SK-N-SH (cell line): ENCODE results near the gene MAP3K5. TPM values are rescaled to one million over a fixed set of nuclear protein-coding genes. Genes with fewer than 3 reads are reported as not detected.

Experiments
- CTCF ChIA-PET: fragments of 300-600, 350-600 bp; formaldehyde crosslinking; extraction: SDS; loops from one replicate; lab custom pipeline; 2021; lab: Yijun Ruan, JAX
- POLR2A ChIA-PET: fragments of 350-600 bp; sonication (Branson Sonifier 250); formaldehyde crosslinking; extraction: SDS; loops from one replicate; lab custom pipeline; 2020; ENCODE audit warnings: antibody characterized with exemption, inconsistent platforms; lab: Yijun Ruan, JAX
- DNase-seq: peaks from one replicate; pipeline ENCODE4 v3.0.0; 2012
- H2AFZ ChIP-seq: fragments of 200-600 bp; sonication (generic); 2 replicates; pipeline ENCODE4 v1.8.1; 2016; ENCODE audit warnings: antibody characterized with exemption, mild to moderate bottlenecking, low read depth
- H3F3A ChIP-seq: fragments of 200-600 bp; sonication (generic); replicated peaks from 2 replicates; pipeline ENCODE3; 2016; ENCODE audit warnings: antibody characterized with exemption, mild to moderate bottlenecking; ENCODE audit not compliant: insufficient read depth
- H3K27ac ChIP-seq, 2 experiments: fragments of 200-500 bp in 1 of 2; fragments of 200-600 bp in 1 of 2; sonication (Bioruptor generic) in 1 of 2; sonication (generic), shearing (Covaris generic) in 1 of 2; 2 replicates each; pipeline versions ENCODE4 v1.5.1 to v1.6.1; 2014 to 2016; ENCODE audit warnings: low read depth in 2 of 2, inconsistent platforms in 1 of 2, low read length in 1 of 2, mild to moderate bottlenecking in 1 of 2, mixed read lengths in 1 of 2
- H3K27me3 ChIP-seq: fragments of 200-600 bp; sonication (generic), shearing (Covaris generic); 2 replicates; pipeline ENCODE4 v1.6.1; 2016; ENCODE audit warnings: mixed run types; ENCODE audit not compliant: insufficient read depth
- H3K36me3 ChIP-seq, 2 experiments: fragments of 200-500 bp in 1 of 2; fragments of 200-600 bp in 1 of 2; sonication (Bioruptor generic) in 1 of 2; sonication (generic) in 1 of 2; replicated peaks in 1 of 2; 2 replicates each; pipeline versions ENCODE3 to v1.5.1; 2014 to 2016; ENCODE audit warnings: low read length in 1 of 2, mild to moderate bottlenecking in 1 of 2; ENCODE audit not compliant: insufficient read depth in 2 of 2, control insufficient read depth in 1 of 2
- H3K4me1 ChIP-seq, 2 experiments: fragments of 200-500 bp in 1 of 2; fragments of 200-600 bp in 1 of 2; sonication (Bioruptor generic) in 1 of 2; sonication (generic), shearing (Covaris generic) in 1 of 2; 2 replicates each; pipeline versions ENCODE4 v1.5.1 to v1.6.1; 2014 to 2016; ENCODE audit warnings: low read depth in 1 of 2, low read length in 1 of 2, mixed run types in 1 of 2; ENCODE audit not compliant: insufficient read depth in 2 of 2, control insufficient read depth in 1 of 2
- H3K4me2 ChIP-seq: fragments of 200-600 bp; sonication (generic), shearing (Covaris generic); 2 replicates; pipeline ENCODE4 v1.6.1; 2017; ENCODE audit warnings: mixed run types
- H3K4me3 ChIP-seq, 2 experiments: fragments of 200-500 bp in 1 of 2; fragments of 200-600 bp in 1 of 2; sonication (Bioruptor generic) in 1 of 2; sonication (generic), shearing (Covaris generic) in 1 of 2; 2 replicates each; pipeline versions ENCODE4 v1.5.1 to v1.8.1; 2014 to 2016; ENCODE audit warnings: low read depth in 2 of 2, inconsistent platforms in 1 of 2, low read length in 1 of 2, mild to moderate bottlenecking in 1 of 2, mixed read lengths in 1 of 2, moderate library complexity in 1 of 2
- H3K79me2 ChIP-seq: fragments of 200-600 bp; sonication (generic); 2 replicates; pipeline ENCODE4 v1.8.1; 2017; ENCODE audit warnings: mild to moderate bottlenecking; ENCODE audit not compliant: insufficient read depth
- H3K9ac ChIP-seq: fragments of 200-600 bp; sonication (generic); 2 replicates; pipeline ENCODE4 v1.6.1; 2017; ENCODE audit warnings: mixed run types
- H3K9me2 ChIP-seq: fragments of 200-600 bp; sonication (generic); 2 replicates; pipeline ENCODE4 v1.6.1; 2017; ENCODE audit warnings: mixed run types
- H3K9me3 ChIP-seq: fragments of 200-600 bp; sonication (generic); 2 replicates; pipeline ENCODE4 v1.6.1; 2017; ENCODE audit warnings: mixed run types, mild to moderate bottlenecking, moderate library complexity
- H4K20me1 ChIP-seq: fragments of 200-600 bp; sonication (generic); 2 replicates; pipeline ENCODE4 v1.6.1; 2017; ENCODE audit warnings: mild to moderate bottlenecking, mixed run types; ENCODE audit not compliant: insufficient read depth
- CHD2 ChIP-seq: fragments of 150-350 bp; IDR thresholded peaks from 2 replicates; pipeline ENCODE4 v1.6.1; 2018; ENCODE audit warnings: low read length; ENCODE audit not compliant: partially characterized antibody
- FOXJ3 ChIP-seq: sonication (generic); formaldehyde crosslinking; IDR thresholded peaks from 2 replicates; pipeline ENCODE4 v1.5.1; 2020; ENCODE audit warnings: mild to moderate bottlenecking, missing genetic modification reagents
- GATA2 ChIP-seq: sonication (generic); formaldehyde crosslinking; IDR thresholded peaks from 2 replicates; pipeline ENCODE4 v1.5.0; 2020; ENCODE audit warnings: mild to moderate bottlenecking, missing genetic modification reagents
- NFIC ChIP-seq: IDR thresholded peaks from 2 replicates; pipeline ENCODE4 v1.4.0; 2012; ENCODE audit warnings: borderline replicate concordance
- POLR2AphosphoS5 ChIP-seq: IDR thresholded peaks from 2 replicates; pipeline ENCODE4 v1.6.1; 2012; ENCODE audit warnings: low read depth, low read length
- RAD21 ChIP-seq: IDR thresholded peaks from 2 replicates; pipeline ENCODE4 v1.6.1; 2012; ENCODE audit warnings: mild to moderate bottlenecking, low read length
- TAF1 ChIP-seq: IDR thresholded peaks from 2 replicates; pipeline ENCODE4 v1.6.1; 2012; ENCODE audit warnings: low read depth, mild to moderate bottlenecking, low read length, moderate library complexity, borderline replicate concordance
- TEAD4 ChIP-seq: IDR thresholded peaks from 2 replicates; pipeline ENCODE4 v1.4.0; 2012; ENCODE audit warnings: mild to moderate bottlenecking, borderline replicate concordance; ENCODE audit not compliant: insufficient read depth
- YY1 ChIP-seq: IDR thresholded peaks from 2 replicates; pipeline ENCODE4 v1.4.0; 2012; ENCODE audit warnings: low read depth, mild to moderate bottlenecking
- WGBS: methylation state at CpG from one replicate; pipeline ENCODE4 v1.1.6; 2017; ENCODE audit warnings: low lambda C conversion rate; 5-methylcytosine and 5-hydroxymethylcytosine counted together
- polyA plus RNA-seq, 3 experiments: library from polyadenylated mRNA; depleted of rRNA; stranded (reverse); fragments of >200 nt; gene quantifications; 2 replicates each; pipeline ENCODE4 v1.2.3, GENCODE V29; 2012
- TF ChIP-seq, protein P1 (sequence below): fragments of 200-600 bp; sonication (generic); IDR thresholded peaks from 2 replicates; pipeline ENCODE4 v1.6.1; 2017; ENCODE audit warnings: antibody characterized with exemption, mild to moderate bottlenecking, moderate library complexity
- TF ChIP-seq, protein P2 (sequence below): fragments of 150-350 bp; IDR thresholded peaks from 2 replicates; pipeline ENCODE4 v1.6.1; 2017; ENCODE audit warnings: antibody characterized with exemption, low read length, low read depth, borderline replicate concordance
- TF ChIP-seq, protein P3 (sequence below): IDR thresholded peaks from 2 replicates; pipeline ENCODE4 v1.4.0; 2012; ENCODE audit warnings: low read depth, borderline replicate concordance
- TF ChIP-seq, protein P4 (sequence below): IDR thresholded peaks from 2 replicates; pipeline ENCODE4 v1.4.0; 2012; ENCODE audit warnings: low read depth

The MAP3K5 gene
- polyA plus RNA-seq, 1 of the 3 experiments (the other 2 are of a cell fraction) = 1.4 TPM

DNA sequence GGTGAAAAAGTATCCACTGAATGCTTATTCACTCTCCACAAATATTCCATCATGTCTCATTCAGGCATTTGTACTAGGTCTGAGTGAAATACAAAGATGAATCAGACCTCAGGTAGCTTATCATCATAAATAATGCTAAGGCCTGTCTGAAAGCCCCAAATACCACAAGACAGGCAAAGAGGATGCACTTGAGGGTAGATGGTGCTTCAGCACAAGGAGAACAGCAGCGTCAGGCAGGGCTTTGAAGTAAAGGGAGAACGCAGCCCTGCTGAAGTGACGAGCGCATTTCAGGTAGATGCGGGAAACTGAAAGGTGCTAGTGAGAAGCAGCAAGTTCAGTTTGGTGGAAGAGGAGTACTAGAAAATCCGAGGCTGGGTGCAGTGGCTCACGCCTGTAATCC lies 38.7 kb downstream of the MAP3K5 start (continued):
- TF ChIP-seq, protein P1, sequence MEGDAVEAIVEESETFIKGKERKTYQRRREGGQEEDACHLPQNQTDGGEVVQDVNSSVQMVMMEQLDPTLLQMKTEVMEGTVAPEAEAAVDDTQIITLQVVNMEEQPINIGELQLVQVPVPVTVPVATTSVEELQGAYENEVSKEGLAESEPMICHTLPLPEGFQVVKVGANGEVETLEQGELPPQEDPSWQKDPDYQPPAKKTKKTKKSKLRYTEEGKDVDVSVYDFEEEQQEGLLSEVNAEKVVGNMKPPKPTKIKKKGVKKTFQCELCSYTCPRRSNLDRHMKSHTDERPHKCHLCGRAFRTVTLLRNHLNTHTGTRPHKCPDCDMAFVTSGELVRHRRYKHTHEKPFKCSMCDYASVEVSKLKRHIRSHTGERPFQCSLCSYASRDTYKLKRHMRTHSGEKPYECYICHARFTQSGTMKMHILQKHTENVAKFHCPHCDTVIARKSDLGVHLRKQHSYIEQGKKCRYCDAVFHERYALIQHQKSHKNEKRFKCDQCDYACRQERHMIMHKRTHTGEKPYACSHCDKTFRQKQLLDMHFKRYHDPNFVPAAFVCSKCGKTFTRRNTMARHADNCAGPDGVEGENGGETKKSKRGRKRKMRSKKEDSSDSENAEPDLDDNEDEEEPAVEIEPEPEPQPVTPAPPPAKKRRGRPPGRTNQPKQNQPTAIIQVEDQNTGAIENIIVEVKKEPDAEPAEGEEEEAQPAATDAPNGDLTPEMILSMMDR = no peak
- TF ChIP-seq, protein P2, sequence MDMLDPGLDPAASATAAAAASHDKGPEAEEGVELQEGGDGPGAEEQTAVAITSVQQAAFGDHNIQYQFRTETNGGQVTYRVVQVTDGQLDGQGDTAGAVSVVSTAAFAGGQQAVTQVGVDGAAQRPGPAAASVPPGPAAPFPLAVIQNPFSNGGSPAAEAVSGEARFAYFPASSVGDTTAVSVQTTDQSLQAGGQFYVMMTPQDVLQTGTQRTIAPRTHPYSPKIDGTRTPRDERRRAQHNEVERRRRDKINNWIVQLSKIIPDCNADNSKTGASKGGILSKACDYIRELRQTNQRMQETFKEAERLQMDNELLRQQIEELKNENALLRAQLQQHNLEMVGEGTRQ = no peak
- TF ChIP-seq, protein P3, sequence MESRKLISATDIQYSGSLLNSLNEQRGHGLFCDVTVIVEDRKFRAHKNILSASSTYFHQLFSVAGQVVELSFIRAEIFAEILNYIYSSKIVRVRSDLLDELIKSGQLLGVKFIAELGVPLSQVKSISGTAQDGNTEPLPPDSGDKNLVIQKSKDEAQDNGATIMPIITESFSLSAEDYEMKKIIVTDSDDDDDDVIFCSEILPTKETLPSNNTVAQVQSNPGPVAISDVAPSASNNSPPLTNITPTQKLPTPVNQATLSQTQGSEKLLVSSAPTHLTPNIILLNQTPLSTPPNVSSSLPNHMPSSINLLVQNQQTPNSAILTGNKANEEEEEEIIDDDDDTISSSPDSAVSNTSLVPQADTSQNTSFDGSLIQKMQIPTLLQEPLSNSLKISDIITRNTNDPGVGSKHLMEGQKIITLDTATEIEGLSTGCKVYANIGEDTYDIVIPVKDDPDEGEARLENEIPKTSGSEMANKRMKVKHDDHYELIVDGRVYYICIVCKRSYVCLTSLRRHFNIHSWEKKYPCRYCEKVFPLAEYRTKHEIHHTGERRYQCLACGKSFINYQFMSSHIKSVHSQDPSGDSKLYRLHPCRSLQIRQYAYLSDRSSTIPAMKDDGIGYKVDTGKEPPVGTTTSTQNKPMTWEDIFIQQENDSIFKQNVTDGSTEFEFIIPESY = no peak
- TF ChIP-seq CHD2 = no peak
- no peak for TF ChIP-seq TEAD4
- TF ChIP-seq TAF1 = no peak
- no peak for TF ChIP-seq GATA2 (CRISPR knock-in tag)

DNA sequence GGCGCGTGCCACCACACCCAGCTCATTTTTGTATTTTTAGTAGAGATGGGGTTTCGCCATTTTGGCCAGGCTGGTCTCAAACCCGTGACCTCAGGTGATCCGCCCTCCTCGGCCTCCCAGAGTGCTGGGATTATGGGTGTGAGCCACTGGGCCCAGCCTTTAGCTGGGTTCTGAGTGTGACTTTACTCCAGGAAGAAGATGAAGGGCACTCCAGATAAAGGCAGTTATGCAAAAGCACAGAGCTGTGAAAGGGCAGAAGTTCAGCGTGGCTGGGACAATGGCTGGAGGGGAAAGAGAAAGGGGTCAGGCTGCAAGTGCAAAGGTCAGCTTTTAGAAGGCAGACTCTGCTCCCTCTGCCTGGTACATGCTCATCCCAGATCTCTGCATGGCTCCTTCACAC lies 39.7 kb downstream of the MAP3K5 start:
- Histone ChIP-seq H3K79me2 (peaks cover 9% of the 10 kb centered on the region; the same call in 1 of the 2 replicates), H3K9ac (no peak overlapping the region), H3K9me3 (no peaks in the 10 kb centered on the region), H3K27me3 (no peaks in the 10 kb centered on the region), H3K4me1 (no peaks in the 10 kb centered on the region; a peak in 2 of 4 replicates), H3K9me2 (no peaks in the 10 kb centered on the region), H3K4me3 (no peak overlapping the region), H4K20me1 (no peaks in the 10 kb centered on the region), H3K36me3 (no peaks in the 10 kb centered on the region), H3K4me2 (no peak overlapping the region), H3F3A (no peaks in the 10 kb centered on the region), H3K27ac (no peak overlapping the region), H2AFZ (no peak overlapping the region)
- POLR2A ChIA-PET = no interaction called here
- no peak for TF ChIP-seq FOXJ3 (CRISPR knock-in tag)
- no peak for TF ChIP-seq TEAD4
- TF ChIP-seq GATA2 (CRISPR knock-in tag) = no peak
- no peak for TF ChIP-seq RAD21
- TF ChIP-seq, protein P4, sequence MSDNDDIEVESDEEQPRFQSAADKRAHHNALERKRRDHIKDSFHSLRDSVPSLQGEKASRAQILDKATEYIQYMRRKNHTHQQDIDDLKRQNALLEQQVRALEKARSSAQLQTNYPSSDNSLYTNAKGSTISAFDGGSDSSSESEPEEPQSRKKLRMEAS = no peak
- TF ChIP-seq YY1 = no peak
- no peak for TF ChIP-seq NFIC
- no peak for TF ChIP-seq CHD2
- no peak for TF ChIP-seq POLR2AphosphoS5
- CTCF ChIA-PET = interaction anchor here (0.6 to 1.1 kb wide), 2 partner anchors 20 to 108 kb away, joined by 3 read pairs; no protein-coding TSS in a partner anchor
- WGBS = 97% methylated on average over 7 of the region's 7 CpGs
- no peak for DNase-seq
